ENCODE results near the gene SLC8A3.

Gene SLC8A3

GRCh38 chr14:70116278-70116677, 72.5 kb downstream of the SLC8A3 start:
- DNase-seq, result no peak

- no peak for DNase-seq
These were observed 74.1 kb downstream of the SLC8A3 start for GRCh38 chr14:70114621-70115156.

DNA sequence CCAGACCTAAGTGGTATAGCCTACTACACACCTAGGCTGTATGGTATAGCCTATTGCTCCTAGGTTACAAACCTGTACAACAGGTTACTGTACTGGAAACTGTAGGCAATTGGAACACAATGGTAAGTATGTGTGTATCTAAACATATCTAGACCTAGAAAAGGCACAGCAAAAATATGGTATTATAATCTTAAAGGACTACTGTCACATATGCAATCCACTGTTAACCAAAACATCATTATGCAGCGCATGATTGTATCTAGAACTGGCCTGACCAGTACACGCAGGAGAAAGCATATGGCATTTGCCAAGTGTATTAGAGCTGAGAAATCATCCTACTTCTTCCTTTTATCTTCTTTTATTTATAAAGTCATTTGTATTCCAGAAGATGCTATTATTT, 75.5 kb downstream of the SLC8A3 start:
- DNase-seq, result no peak

- DNase-seq, result no peak
These were observed 80.3 kb downstream of the SLC8A3 start for GRCh38 chr14:70108419-70108818.

DNA sequence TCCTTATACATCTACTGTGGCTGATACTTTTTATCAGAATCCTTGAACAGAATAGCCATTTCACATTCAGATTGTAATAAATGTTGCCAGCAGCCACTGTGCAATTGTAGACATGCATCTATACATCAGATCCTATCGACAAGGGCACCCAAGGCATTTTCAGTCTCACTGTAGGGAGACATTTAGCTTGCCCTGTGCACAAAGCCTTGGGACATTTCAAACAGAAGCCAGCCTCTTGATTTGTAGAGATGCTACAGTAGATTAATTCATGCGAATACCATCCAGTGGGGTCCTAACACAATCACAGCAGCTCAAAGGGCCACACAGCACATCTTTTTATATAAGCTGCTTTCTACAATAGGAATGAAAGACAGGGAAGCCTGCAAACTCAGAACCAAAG, 81.4 kb downstream of the SLC8A3 start:
- no peak for DNase-seq

DNA sequence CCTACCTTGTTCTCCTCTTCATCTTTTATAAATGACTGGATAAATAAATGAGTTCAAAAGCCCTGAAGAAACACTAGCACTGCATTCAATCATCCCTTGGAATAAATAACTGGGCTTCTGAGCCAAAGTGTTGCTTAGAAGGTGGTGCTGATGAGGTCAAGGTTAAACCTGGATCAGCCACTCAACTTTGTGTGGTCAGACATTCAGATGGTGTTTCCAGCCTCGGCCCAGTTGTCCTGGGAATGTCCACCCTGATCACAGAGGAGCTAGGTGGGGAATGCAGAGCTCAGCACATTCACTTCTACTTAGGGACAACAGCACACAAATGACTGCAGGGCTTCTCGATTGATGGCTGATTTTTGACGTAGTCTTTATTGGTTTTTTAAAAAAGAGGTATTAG, 88.7 kb downstream of the SLC8A3 start:
- no peak for DNase-seq

GRCh38 chr14:70098250-70098809, 90.4 kb downstream of the SLC8A3 start:
- DNase-seq, result no peak

- no peak for DNase-seq
These were observed 91.0 kb downstream of the SLC8A3 start for GRCh38 chr14:70097576-70098249.

GRCh38 chr14:70096866-70097265, 91.9 kb downstream of the SLC8A3 start:
- no peak for DNase-seq

DNA sequence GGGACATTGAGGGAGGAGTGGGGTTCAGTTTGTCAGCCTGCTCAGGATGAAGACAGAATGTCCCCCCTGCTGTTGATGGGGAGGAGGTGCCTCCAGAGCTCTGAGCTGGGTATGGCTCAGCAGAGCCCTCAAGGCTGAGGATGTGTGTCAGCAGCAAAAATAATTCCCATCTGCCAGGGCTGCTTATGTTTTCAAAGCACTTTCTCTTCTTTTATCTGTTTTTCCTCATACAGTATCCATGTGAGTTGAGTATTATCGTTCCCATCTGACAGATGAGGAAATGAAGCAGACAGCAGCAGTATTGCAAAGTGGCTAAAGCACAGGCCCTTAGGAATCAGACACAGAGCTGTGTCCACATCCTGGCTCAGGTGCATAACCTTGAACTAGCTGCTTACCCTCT, 94.1 kb downstream of the SLC8A3 start:
- no peak for DNase-seq

GRCh38 chr14:70094106-70094505, 94.6 kb downstream of the SLC8A3 start:
- no peak for DNase-seq

DNA sequence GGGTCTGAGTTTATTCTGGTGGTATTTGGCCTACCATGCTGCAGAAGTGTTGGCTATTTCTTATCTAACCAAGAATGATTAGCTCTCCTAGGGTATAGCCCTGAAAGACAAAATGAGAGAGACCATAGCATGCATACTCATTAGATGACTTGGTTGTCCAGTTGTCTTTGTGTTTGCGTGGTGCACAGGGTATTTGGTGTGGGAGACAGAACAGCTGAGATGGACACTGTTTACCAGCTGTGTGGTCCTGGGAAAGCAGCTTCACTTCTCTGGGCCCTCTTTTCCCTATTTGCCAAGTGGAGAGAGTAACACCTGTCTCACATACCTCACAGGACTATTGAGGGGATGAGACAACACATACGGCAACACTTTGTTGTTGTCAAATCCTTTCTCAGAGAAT, 95.6 kb downstream of the SLC8A3 start:
- no peak for DNase-seq

GRCh38 chr14:70087380-70087697, 101.4 kb downstream of the SLC8A3 start:
- no peak for DNase-seq

DNA sequence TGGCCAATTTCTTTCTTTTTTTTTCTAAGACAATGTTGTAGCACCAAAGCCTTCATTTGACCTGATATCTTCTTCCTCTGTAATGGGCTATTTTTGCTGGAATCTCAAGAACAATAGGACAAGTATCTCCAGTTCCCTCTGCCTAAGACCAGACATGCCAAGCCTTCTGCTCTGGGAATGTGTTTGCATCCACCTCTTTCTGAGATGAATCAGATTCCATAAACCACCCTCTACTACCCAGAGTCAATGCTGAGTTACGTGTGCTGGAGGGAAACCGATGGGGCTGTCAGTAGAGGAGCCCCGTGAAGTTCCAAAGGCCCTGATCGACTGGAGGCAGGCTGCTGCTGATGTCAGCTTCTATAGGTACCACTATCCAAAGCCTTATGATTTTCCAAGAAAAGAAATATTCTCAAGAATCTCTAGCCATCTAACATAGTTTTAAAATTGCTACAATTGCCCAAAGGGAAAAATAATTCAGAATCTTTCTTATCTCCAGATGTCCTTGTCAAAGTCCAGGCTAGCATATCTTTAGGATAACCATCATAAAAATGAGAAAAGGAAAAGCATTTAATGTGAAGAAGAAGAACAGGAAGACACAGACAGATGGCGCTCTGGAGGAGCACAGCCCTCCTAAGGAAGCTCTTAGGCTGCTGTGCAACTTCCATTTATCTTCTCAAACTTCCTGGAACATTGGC, 101.9 kb downstream of the SLC8A3 start:
- DNase-seq, result peak; percentile 1

GRCh38 chr14:70084226-70084625, 104.5 kb downstream of the SLC8A3 start:
- DNase-seq, result no peak

DNA sequence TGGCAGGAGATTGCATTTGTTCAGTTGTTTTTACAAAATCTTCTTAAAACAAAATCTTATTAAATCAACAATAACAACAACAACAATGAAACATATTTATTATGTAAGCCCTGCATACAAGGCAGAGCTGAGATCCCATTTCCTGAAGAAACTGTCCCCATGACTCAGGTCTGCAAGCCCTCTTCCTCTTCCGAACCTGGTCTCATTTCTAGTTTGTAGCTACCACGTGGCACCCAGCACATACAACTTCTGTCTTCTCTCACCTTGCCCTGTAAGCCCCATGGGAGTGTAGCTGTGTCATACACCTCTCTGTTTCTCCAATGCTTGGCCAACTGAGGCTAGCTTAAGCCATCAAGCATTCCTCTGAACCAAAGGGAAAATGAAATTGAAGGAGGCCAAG, 106.4 kb downstream of the SLC8A3 start:
- DNase-seq, result no peak

- DNase-seq, result no peak
These were observed 108.7 kb downstream of the SLC8A3 start for GRCh38 chr14:70080076-70080475.

GRCh38 chr14:70078329-70078728, 110.4 kb downstream of the SLC8A3 start:
- DNase-seq, result no peak

DNA sequence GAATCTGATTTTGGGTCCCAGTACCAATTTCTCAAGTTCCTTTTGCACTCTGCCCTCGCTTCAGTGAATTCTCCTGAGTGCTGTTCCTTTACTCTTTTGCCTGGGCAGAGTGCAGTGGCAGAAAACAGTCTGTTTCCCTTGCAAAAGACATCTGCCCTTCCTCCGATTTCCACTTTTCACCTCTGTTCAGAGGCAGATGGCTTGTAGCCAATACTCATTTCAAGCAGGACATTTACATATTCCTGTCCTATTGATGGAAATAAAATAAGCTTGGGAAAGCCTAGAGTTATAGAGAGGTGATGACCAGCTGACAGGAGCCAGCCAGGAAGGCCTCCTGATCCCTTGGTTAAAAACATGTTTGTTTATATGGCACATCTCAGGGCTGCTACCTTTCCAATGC, 111.0 kb downstream of the SLC8A3 start:
- DNase-seq, result no peak

DNA sequence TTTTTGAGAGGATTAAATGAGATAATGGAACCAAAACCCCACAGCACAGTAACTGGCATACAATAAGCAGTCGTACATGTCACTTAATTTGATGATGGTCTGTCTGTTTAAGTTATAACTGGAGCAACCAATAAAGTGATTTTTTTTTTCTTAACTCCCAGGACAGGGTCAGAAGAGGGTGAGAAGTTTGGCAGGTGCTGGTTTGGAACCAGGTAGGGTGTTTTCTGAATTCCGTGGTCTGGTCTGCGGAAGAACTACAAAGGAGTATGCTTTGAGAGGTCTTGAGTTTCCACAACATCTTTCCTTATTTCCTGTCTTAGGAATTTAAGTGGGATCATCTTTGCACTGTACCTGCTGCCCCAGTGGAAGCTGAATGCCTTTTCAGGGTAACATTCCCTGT, 111.7 kb downstream of the SLC8A3 start:
- no peak for DNase-seq

GRCh38 chr14:70073924-70074566, 114.7 kb downstream of the SLC8A3 start:
- DNase-seq, result peak; percentile 50

GRCh38 chr14:70069186-70069585, 119.6 kb downstream of the SLC8A3 start:
- DNase-seq, result no peak

DNA sequence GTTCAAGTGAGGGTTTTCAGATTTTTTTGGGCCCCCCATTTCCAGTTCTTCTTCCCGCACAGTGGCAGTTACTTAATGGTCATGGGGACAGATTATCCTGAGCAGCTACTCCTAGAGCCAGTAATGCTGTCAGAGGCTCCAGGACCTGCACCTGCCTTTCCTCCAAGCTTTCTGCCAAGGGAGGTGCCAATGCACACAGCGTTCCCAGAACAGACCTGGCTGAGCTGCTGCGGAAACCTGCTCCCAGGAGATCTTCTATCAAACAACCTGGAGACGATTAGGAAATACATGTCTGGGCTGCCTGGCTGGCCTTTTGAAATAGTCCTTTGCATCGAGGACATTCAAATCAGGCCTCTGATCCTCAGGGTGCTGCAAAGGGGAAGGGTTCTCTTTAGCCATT, 120.9 kb downstream of the SLC8A3 start:
- DNase-seq, result no peak
